HG02678 (cell line): ENCODE measurements around the gene WDR48.

Source experiments
- ATAC-seq: cut with Tn5 transposase; IDR thresholded peaks from one replicate; pipeline ENCODE4 v1.9.1; 2021; ENCODE audit warnings: mild to moderate bottlenecking, moderate library complexity; ENCODE audit not compliant: unreplicated experiment

Gene WDR48

GRCh38 chr3:39062180-39062579 is 10.4 kb downstream of the WDR48 start:
- ATAC-seq: no peak

GRCh38 chr3:39063143-39063542 is 11.3 kb downstream of the WDR48 start:
- no peak for ATAC-seq

GRCh38 chr3:39064646-39065045 is 12.8 kb downstream of the WDR48 start:
- ATAC-seq: no peak

GRCh38 chr3:39065197-39065596 is 13.4 kb downstream of the WDR48 start:
- ATAC-seq: peak; percentile 96

GRCh38 chr3:39067286-39067685 is 15.5 kb downstream of the WDR48 start:
- no peak for ATAC-seq

- ATAC-seq: no peak
Measured at GRCh38 chr3:39068556-39068955, 16.7 kb downstream of the WDR48 start.

- peak; percentile 61 for ATAC-seq
Measured at GRCh38 chr3:39075910-39076309, 24.1 kb downstream of the WDR48 start.

- no peak for ATAC-seq
Measured at GRCh38 chr3:39079530-39079929, 27.7 kb downstream of the WDR48 start.

GRCh38 chr3:39080026-39080425 is 28.2 kb downstream of the WDR48 start:
- ATAC-seq: no peak

- ATAC-seq: no peak
Measured at GRCh38 chr3:39082666-39083313, 31.0 kb downstream of the WDR48 start.

- ATAC-seq: peak; percentile 84
Measured at GRCh38 chr3:39086144-39086543, 34.3 kb downstream of the WDR48 start.

GRCh38 chr3:39088456-39088855 is 36.6 kb downstream of the WDR48 start:
- no peak for ATAC-seq

- ATAC-seq: no peak
Measured at GRCh38 chr3:39088889-39089288, 37.1 kb downstream of the WDR48 start.

- ATAC-seq: no peak
Measured at GRCh38 chr3:39090922-39091321, 39.1 kb downstream of the WDR48 start.

GRCh38 chr3:39094851-39095677 is 43.2 kb downstream of the WDR48 start:
- ATAC-seq: no peak

GRCh38 chr3:39095778-39096177 is 44.0 kb downstream of the WDR48 start:
- ATAC-seq: no peak

- no peak for ATAC-seq
Measured at GRCh38 chr3:39096775-39097174, 45.0 kb downstream of the WDR48 start.

GRCh38 chr3:39097716-39098472 is 46.1 kb downstream of the WDR48 start:
- ATAC-seq: no peak

GRCh38 chr3:39098473-39099000 is 46.7 kb downstream of the WDR48 start:
- ATAC-seq: no peak

GRCh38 chr3:39099242-39099641 is 47.4 kb downstream of the WDR48 start:
- no peak for ATAC-seq

GRCh38 chr3:39099738-39100499 is 48.1 kb downstream of the WDR48 start:
- ATAC-seq: no peak
